Gastrocnemius medialis (tissue), 4 donors: ENCODE measurements around the gene B4GALNT2.

Experiments
- CTCF ChIP-seq, 5 experiments: fragments of 450-650 bp in 3 of 5; fragments of 200-600 bp in 2 of 5; sonication (generic) in 2 of 5; IDR thresholded peaks in 4 of 5; conservative IDR thresholded peaks in 1 of 5; 1 replicate in 4 of 5; 2 replicates in 1 of 5; pipeline ENCODE4 v1.5.1; 2016 to 2019; ENCODE audit warnings: antibody characterized with exemption in 5 of 5, mild to moderate bottlenecking in 3 of 5, moderate library complexity in 3 of 5
- POLR2A ChIP-seq, 2 donors: fragments of 450-650 bp; IDR thresholded peaks; one replicate each; pipeline ENCODE4 v1.6.1; 2017; ENCODE audit warnings: antibody characterized with exemption in 2 of 2, mild to moderate bottlenecking in 2 of 2, moderate library complexity in 2 of 2

GRCh38 chr17:49210158-49211029 lies 77.8 kb downstream of the B4GALNT2 start, which contains the start of the genes ABI3 and GNGT2:
- peak in 1 of 2 donors; percentile 40 for TF ChIP-seq POLR2A (IDR thresholded peaks at IDR 0.05)
- no peak for TF ChIP-seq CTCF (IDR thresholded peaks at IDR 0.05 in 4 of 5, conservative IDR thresholded peaks at IDR 0.05 in 1 of 5)
